Gastrocnemius medialis (tissue), 4 donors: ENCODE data around the gene TUBA3E.
"Not testable (repeated sequence)": the region's sequence is repeated elsewhere in the genome, so short reads cannot be mapped to it uniquely, and the experiment has no call there.

Experiments used
- POLR2A ChIP-seq, 2 donors: fragments of 450-650 bp; IDR thresholded peaks; one replicate each; pipeline ENCODE4 v1.6.1; 2017; ENCODE audit warnings: antibody characterized with exemption in 2 of 2, mild to moderate bottlenecking in 2 of 2, moderate library complexity in 2 of 2
- TF ChIP-seq, protein P1 (sequence below), 5 experiments: fragments of 450-650 bp in 3 of 5; fragments of 200-600 bp in 2 of 5; sonication (generic) in 2 of 5; IDR thresholded peaks in 4 of 5; conservative IDR thresholded peaks in 1 of 5; 1 replicate in 4 of 5; 2 replicates in 1 of 5; pipeline ENCODE4 v1.5.1; 2016 to 2019; ENCODE audit warnings: antibody characterized with exemption in 5 of 5, mild to moderate bottlenecking in 3 of 5, moderate library complexity in 3 of 5

DNA sequence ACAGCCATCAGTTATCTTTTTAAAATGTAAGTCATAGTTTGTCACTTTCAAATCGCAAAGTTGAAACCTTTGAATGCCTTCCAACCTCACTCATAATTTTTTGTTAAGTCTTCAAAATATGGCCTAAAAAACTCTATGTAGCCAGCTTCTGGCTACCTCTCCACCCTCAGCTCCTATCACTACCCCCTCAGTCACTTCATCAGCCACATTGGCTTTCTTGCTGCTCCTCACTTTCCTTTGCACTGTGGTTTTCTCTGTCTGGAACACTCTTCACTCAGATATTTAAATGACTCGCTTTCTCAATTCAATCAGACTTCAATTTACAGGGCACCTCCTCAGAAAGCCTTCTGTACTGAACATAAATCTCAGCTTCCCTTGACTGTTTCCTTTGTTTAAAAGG is 34.8 kb upstream of the TUBA3E start:
- TF ChIP-seq, protein P1, sequence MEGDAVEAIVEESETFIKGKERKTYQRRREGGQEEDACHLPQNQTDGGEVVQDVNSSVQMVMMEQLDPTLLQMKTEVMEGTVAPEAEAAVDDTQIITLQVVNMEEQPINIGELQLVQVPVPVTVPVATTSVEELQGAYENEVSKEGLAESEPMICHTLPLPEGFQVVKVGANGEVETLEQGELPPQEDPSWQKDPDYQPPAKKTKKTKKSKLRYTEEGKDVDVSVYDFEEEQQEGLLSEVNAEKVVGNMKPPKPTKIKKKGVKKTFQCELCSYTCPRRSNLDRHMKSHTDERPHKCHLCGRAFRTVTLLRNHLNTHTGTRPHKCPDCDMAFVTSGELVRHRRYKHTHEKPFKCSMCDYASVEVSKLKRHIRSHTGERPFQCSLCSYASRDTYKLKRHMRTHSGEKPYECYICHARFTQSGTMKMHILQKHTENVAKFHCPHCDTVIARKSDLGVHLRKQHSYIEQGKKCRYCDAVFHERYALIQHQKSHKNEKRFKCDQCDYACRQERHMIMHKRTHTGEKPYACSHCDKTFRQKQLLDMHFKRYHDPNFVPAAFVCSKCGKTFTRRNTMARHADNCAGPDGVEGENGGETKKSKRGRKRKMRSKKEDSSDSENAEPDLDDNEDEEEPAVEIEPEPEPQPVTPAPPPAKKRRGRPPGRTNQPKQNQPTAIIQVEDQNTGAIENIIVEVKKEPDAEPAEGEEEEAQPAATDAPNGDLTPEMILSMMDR (IDR thresholded peaks at IDR 0.05 in 4 of 5, conservative IDR thresholded peaks at IDR 0.05 in 1 of 5), result not testable (repeated sequence)
- TF ChIP-seq POLR2A (IDR thresholded peaks at IDR 0.05), result not testable (repeated sequence)
